DMS53 (cell line): ENCODE results near the gene SPATA6L.
"Not testable (repeated sequence)": the region's sequence is repeated elsewhere in the genome, so short reads cannot be mapped to it uniquely, and the experiment has no call there.

Experiments
- DNase-seq: peaks from one replicate; lab custom pipeline; 2025; lab: John Stamatoyannopoulos, UW

The SPATA6L gene

GRCh38 chr9:4630836-4631235 is 35.4 kb downstream of the SPATA6L start:
- DNase-seq: no peak

DNA sequence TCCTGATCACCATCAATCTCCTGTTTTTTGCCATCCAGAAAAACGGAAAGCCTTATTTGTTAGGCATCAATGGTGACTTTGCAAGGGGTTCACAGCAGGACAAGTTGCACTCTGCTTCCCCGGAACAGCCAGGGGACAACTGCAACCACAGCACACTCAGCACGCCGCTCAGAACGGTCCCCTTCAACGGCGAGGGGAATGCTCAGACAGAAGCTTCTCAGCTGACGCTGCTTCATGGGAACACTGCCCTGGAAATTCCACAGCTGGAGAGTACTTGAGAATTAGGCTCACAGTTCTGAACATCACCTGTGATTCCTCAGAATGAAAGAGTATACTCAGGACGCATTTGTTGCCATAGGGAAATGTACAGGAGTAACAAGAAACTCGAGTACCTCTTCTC is 44.3 kb downstream of the SPATA6L start:
- DNase-seq: no peak

- DNase-seq: no peak
Observed at GRCh38 chr9:4620881-4621555, 45.3 kb downstream of the SPATA6L start.

GRCh38 chr9:4620057-4620765 is 46.1 kb downstream of the SPATA6L start:
- no peak for DNase-seq

DNA sequence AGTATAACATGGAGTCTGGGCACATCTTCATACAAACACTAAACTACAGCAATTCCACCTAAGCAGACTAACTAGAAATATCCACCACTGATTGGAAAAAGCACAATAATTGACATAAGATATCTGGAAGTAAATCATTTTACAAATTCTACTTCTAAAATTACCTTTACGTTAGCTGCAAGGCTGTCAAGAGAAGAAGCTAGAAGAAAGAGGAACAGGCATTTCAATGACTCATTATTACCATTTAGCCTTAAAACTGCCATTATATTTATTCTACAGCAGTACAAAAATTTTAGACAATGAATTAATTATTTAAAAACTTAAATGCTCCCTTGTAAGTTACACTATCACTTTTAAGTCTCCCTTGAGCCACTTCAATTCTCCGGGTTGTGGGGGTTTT is 47.6 kb downstream of the SPATA6L start:
- no peak for DNase-seq

GRCh38 chr9:4617752-4618151 is 48.5 kb downstream of the SPATA6L start:
- DNase-seq: no peak

DNA sequence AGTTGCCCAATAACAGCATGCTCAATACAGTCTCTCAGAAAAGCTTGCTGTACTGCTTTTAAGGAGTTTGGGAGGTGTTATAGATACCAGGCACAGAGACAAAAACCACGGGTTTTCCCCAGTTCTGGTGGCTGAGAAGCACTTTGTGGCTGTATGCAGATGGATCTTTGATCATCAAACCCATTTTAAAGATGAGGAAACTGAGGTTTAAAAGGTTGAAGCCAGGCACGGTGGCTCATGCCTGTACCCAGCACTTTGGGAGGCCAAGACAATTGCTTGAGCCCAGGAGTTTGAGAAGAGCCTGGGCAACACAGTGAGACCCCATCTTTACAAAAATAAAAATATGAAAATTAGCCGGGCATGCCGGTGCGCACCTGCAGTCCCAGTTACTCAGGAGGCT is 50.5 kb downstream of the SPATA6L start:
- no peak for DNase-seq

- no peak for DNase-seq
Observed at GRCh38 chr9:4615251-4615650, 51.0 kb downstream of the SPATA6L start.

GRCh38 chr9:4614627-4615026 is 51.7 kb downstream of the SPATA6L start:
- DNase-seq: no peak

- DNase-seq: not testable (repeated sequence)
Observed at GRCh38 chr9:4606033-4606432, 60.2 kb downstream of the SPATA6L start.

GRCh38 chr9:4604678-4605095 is 61.6 kb downstream of the SPATA6L start:
- DNase-seq: peak; percentile 72

- no peak for DNase-seq
Observed at GRCh38 chr9:4603830-4604229, 62.5 kb downstream of the SPATA6L start.

DNA sequence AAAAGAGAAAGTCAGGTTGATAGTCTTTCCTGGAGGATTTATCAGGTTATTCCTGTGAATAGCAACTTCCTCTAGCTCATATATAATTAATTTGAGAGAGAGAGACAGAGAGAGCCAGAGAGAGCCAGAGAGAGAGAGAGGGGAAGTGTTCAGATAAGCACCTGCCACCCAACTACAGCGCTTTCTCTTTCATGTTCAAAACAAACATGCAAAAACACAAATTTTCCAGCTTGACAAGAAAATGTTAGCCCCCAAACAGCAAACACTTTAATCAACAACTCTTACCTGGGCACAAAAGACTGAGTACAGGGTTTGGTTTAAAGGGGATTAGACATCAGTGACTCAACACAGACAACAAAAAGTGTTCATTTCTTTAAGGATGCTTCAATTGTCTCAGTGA is 65.9 kb downstream of the SPATA6L start:
- DNase-seq: no peak

DNA sequence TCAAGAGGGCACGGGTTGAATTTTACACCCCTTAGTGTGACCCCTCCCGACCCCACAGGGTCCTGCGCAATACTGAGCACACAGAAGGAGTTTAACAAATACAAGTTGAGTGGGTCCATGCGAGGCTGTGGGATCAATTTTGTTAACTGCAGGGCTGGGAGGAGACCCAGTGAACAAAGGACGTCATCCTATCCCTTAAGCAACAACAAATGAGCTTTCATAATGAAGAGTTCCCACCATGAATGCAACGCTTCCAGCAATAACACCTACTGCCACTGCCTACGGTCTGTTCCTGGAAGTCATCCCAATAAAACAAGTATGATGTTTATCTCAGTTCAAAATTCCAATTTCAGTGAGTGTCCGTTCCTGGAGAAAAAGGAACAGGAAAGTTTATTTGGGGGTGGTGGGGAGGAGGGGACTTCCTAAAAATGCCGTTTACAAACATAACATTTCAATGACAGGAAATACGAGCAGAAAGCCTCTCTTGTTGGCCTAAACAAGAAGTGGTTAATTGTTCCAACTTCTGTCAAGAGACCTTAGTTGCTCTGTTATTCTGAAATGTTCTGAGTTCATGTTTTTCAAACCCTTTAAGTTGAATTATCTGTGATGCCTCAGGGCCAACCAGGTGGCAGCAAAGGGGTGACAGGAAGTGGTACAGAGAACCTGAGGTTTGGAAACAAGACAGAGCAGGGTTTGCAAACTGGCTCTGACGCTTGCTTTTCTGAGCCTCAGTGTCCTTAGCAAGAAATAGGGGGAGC is 69.9 kb downstream of the SPATA6L start:
- no peak for DNase-seq

DNA sequence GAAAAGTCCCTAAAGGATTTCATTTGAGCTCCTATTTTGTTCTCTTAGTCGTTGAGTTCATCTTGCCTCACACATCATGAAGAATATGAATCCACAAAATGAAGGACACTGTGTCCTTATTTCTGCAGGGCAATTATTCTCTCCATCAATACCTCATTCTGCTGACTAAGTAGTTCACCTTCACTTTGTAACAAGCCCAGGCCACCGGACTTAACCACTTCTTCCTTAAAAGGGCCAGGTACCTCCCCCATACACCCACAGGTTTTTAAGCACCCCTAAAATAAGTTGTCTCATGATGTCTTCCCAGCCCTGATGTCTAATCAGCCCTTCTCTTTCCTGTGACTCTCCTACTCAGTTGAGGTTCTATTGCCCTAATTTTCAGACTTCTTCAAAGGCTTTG is 71.3 kb downstream of the SPATA6L start:
- no peak for DNase-seq

DNA sequence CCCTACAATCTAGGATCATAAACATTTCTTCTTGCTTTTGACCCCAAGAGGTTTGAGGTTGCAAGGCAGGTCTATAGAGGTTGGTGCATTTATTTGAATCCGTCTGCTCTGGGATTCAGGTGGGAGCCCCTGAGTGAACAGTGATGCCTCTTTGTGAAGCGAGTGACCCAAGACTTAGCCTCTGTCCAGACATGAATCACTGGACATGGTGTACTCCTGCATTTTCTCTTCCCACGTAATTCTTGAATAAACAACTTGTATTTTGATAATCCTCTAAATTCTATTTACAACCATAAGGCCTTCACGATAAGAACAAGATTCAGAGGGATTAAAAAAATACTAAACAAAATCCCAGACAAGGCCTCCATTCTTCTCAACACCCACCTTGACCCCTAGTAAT is 71.7 kb downstream of the SPATA6L start:
- no peak for DNase-seq

- DNase-seq: no peak
Observed at GRCh38 chr9:4592886-4593285, 73.4 kb downstream of the SPATA6L start.

DNA sequence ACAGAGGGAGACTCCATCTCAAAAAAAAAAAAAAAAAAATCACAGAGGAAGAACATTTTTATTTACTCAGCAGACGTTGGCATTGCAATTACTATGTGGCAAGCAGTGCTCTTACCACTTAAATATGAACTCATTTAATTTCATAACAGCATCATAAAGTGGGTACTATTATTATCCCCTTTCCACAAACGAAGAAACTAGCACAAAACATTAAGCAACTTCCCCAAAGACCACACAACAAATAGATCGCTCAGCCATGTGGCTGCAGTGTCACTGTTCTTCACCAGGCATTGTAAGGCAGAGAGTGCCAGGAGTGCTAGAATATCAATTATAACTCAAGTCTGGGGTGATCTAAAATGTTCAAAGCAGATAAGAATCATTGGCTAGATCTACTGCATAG is 74.0 kb downstream of the SPATA6L start:
- no peak for DNase-seq

DNA sequence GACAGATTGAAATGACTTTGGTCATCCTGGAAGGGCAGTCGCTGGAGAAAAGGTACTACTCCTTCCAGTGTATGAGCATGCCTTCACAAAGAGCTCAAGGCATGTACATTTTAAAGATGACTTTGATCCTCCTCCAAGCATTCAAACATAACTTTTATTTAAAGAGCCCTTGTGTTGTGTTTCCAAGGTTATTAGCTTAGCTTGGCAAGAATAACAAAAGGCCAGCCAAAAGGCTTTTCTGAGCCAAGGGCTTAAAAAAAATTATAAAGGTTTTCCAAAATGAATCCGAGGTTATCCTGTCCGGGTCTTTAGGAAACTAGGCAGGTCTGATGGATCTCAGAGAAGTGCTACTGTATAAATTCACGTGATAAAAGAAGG is 75.2 kb downstream of the SPATA6L start:
- no peak for DNase-seq

DNA sequence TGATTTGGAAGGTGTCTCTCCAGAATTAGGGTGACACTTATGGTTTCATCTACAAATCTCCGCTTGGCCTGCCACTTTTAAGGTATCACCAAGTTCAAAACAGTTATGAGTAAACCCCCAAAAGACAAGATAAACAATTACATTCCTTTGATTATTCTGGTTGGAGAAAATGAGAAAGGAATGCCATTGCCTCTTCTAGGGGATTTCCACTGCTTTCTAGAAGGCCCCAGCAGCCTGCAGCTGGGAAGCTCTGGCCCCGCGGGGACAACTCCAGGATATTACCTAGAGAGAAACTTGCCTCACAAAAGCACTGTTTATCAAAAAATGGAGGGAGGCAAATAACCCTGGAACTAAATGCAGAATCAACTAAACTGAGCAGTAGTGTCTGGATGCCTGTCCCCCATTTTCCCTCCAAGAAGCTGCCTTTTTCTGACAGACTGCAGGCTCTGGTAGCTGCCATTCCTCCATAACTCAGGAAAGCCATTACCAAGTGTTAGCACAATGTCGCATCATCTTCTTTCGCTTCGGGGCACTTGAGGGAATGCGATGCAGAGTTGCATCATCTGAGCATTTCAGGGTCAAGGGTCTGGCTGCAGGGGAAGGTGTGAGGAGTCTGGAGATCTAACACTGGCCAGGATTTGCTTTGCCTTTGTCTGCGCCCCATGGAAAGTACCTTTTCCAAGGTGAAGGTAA is 75.7 kb downstream of the SPATA6L start:
- no peak for DNase-seq

DNA sequence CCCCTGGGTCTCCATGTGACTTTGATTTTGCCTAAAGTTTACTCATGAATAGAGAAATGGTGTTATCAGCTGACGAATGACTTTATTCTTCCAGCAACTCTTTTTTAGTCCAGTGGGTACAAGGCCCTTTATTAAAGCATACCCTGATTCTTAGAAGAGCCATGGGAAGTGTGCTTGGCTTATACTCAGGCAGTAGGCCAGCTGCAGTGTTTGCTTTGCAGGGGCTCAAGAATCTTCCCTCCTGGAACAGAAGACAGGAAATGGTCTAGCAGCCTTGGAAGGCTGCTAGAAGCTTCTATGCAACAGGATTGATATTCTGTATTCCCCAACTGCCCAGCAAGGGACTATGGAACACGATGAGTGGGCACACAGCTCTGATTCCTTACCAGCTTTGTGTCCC is 77.6 kb downstream of the SPATA6L start:
- DNase-seq: no peak

DNA sequence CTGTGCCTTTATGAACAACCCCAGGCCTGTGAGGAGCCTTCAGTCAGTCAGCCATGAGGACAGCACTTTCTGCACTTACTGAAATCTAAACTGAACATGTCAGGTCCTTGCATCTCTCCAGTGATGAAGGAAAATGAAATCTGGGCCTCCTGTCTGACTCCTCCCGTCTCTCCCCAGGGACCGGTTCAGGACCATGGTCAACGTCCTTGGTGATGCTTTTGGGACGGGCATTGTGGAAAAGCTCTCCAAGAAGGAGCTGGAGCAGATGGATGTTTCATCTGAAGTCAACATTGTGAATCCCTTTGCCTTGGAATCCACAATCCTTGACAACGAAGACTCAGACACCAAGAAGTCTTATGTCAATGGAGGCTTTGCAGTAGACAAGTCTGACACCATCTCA is 81.1 kb downstream of the SPATA6L start:
- no peak for DNase-seq

GRCh38 chr9:4584636-4585035 is 81.6 kb downstream of the SPATA6L start:
- DNase-seq: no peak
